ENCODE data around the gene CLEC10A.
"Not testable (repeated sequence)": the region's sequence is repeated elsewhere in the genome, so short reads cannot be mapped to it uniquely, and the experiment has no call there.

CLEC10A gene

DNA sequence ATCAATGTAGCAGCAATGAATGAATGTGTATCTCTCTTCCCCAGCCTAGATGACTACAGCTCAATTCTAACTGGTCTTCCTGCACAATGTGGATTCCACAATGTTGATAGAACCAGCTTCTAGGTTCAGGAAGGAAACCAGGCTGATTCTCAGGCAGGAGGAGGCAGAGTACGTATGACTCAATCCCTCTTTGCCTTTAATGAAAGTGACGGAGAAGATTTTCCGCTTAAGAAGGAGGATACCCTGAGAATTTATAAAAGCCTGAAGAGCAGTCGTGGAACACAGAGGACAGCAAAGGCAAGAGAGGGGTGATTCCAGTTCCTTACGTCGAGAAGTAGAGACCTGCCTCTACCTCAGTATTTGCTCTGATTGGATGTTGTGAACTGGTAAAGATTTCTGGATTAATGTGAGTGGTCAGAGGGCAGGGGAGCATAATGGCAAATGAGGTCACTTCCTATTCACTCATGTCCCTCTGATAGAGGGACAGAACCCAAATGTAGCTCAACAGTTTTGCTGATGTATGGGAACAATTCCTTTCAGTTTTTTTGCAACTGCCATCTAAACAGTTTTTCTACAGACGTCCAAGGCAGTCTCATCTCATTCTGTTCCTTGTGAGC is 21.1 kb downstream of the CLEC10A start:
- TF ChIP-seq, protein P1, sequence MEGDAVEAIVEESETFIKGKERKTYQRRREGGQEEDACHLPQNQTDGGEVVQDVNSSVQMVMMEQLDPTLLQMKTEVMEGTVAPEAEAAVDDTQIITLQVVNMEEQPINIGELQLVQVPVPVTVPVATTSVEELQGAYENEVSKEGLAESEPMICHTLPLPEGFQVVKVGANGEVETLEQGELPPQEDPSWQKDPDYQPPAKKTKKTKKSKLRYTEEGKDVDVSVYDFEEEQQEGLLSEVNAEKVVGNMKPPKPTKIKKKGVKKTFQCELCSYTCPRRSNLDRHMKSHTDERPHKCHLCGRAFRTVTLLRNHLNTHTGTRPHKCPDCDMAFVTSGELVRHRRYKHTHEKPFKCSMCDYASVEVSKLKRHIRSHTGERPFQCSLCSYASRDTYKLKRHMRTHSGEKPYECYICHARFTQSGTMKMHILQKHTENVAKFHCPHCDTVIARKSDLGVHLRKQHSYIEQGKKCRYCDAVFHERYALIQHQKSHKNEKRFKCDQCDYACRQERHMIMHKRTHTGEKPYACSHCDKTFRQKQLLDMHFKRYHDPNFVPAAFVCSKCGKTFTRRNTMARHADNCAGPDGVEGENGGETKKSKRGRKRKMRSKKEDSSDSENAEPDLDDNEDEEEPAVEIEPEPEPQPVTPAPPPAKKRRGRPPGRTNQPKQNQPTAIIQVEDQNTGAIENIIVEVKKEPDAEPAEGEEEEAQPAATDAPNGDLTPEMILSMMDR (IDR thresholded peaks at IDR 0.05; ENCODE audit: low read depth, low read length) = no peak
- DNase-seq (ENCODE audit: low read depth in 2 of 2) = peak; percentile 56 to 81
- no peak overlapping the region for H3K4me3 ChIP-seq (replicated peaks in 1 of 2; ENCODE audit: low read depth in 2 of 2, low read length in 2 of 2)

DNA sequence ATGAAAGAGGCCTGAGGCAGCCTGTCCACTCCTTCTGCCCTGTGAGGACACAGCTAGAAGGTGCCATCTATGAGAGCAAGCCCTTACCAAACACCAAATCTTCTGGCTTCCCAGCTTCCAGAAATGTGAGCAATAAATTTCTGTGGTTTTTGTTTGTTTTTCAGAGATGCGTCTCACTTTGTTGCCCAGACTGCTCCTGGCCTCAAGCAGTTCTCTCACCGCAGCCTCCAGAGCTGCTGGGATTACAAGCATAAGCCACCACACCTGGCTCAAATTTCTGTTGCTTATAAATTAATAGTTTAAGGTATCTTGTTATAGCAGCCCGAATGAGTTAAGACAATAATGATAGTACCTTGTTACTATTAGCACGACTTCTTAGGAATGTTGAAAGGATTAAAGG is 23.7 kb downstream of the CLEC10A start:
- TF ChIP-seq, protein P1 (IDR thresholded peaks at IDR 0.05; ENCODE audit: low read depth, low read length) = no peak
- DNase-seq (ENCODE audit: low read depth in 2 of 2) = peak in 1 of 2 donors; percentile 48
- H3K4me3 ChIP-seq (replicated peaks in 1 of 2; ENCODE audit: low read depth in 2 of 2, low read length in 2 of 2) = no peak overlapping the region

DNA sequence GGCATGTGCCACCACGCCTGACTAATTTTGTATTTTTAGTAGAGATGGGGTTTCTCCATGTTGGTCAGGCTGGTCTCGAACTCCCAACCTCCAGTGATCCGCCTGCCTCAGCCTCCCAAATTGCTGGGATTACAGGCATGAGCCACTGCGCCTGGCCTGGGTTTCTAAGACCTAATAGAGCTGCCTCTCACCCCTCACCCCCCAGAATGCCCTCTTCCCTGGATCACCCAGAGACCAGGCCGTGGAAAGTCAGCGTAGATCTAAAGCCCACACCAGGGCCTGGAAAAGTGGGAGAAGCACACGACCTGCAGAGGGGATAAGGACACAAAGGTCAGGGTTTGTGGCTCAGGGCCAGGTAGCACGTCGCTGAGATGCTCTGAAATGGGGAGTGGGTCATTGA is 29.5 kb downstream of the CLEC10A start:
- H3K4me3 ChIP-seq (replicated peaks in 1 of 2; ENCODE audit: low read depth in 2 of 2, low read length in 2 of 2); DNase-seq (ENCODE audit: low read depth in 2 of 2): not testable (repeated sequence)

DNA sequence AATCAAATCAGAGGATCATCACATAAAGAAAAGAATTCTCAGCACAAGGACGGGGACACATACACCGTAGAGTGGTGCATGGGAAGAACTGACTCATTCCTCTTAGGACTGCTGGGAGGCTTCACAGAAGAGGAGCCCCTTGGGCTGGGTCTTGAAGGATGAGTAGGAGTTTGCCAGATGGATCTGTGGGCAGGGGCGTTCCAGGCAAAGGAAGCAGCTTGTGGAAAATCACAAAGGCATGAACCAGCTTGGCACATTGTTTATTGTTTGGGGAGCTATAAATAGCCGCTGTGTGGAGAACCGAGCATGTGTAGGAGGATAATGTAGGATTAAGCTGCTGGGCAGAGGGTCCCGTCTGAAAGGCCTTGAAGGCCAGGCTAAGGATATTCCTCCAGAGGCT is 31.1 kb downstream of the CLEC10A start:
- no peak overlapping the region for H3K4me3 ChIP-seq (replicated peaks in 1 of 2; ENCODE audit: low read depth in 2 of 2, low read length in 2 of 2)
- TF ChIP-seq, protein P1 (IDR thresholded peaks at IDR 0.05; ENCODE audit: low read depth, low read length) = no peak
- peak in 1 of 2 donors; percentile 22 for DNase-seq (ENCODE audit: low read depth in 2 of 2)

DNA sequence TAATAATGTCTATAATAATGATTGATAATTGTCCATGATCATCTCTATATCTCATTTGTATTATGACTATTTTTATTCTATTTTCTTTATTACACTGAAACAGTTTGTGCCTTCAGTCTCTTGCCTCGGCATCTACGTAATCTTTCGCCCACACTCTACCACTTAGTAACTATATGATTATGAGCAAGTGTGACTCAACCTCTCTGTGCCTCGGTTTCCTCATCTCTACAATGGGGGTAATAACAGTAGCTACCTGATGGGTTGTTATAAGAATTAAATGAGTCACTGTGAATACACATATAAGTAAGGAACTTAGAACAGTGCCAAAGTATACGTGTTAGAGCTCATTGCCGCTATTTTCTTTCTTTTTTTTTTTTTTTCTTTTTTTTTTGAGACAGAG is 32.5 kb downstream of the CLEC10A start:
- TF ChIP-seq, protein P1 (IDR thresholded peaks at IDR 0.05; ENCODE audit: low read depth, low read length) = no peak
- no peak overlapping the region for H3K4me3 ChIP-seq (replicated peaks in 1 of 2; ENCODE audit: low read depth in 2 of 2, low read length in 2 of 2)
- DNase-seq (ENCODE audit: low read depth in 2 of 2) = peak in 1 of 2 donors; percentile 24

DNA sequence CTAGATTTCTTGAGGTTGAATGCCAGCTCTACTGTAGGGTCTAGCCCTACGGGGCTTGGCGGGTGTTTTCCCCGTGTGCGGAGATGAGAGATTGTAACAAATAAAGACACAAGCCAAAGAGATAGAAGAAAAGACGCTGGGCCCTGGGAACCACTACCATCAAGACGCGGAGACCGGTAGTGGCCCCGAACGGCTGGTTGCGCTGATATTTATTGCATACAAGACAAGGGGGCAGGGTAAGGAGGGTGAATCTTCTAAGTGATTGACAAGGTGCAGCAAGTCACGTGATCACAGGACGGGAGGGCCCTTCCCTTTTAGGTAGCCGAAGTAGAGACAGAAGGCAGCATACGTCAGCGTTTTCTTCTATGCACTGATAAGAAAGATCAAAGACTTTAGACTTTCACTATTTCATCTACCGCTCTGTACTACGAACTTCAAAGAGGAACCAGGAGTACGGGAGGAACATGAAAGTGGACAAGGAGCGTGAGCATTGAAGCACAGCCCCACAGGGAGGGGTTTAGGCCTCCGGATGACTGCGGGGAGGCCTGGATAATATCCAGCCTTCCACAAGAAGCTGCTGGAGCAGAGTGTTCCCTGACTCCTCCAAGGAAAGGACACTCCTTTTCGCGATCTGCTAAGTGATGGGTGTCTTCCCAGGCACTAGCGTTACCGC is 33.2 kb downstream of the CLEC10A start:
- DNase-seq (ENCODE audit: low read depth in 2 of 2) = peak in 1 of 2 donors; percentile 17
- not testable (repeated sequence) for H3K4me3 ChIP-seq (replicated peaks in 1 of 2; ENCODE audit: low read depth in 2 of 2, low read length in 2 of 2)

DNA sequence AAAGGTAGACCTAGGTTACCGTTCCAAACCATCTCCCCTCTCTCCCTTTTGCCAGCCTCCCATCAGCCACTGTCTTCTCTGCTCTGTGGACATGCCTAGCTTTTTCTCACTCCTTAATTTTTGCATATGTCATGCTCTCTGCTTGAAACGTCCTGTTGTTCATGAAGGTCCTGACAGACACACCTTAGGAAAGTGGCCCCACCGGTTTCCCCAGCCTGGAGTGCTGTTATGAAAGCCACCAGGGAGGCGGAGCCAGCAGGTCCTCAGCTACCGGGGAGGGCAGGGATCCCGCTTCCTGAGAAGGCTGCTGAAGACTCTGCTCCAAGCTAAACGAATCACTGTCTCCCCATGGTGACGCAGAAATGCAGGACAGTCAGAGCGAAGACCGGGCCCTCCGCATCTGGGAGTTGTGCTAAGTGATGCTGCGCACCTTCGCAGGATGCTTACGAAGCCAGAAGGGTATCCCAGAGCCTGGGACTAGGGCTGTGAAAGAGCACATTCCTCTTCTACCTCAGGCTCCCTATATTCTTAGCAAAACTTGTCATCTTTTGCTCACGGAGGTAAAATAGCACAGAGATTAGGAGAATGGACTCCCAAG is 33.8 kb downstream of the CLEC10A start:
- no peak overlapping the region for H3K4me3 ChIP-seq (replicated peaks in 1 of 2; ENCODE audit: low read depth in 2 of 2, low read length in 2 of 2)
- DNase-seq (ENCODE audit: low read depth in 2 of 2) = no peak
- TF ChIP-seq, protein P1 (IDR thresholded peaks at IDR 0.05; ENCODE audit: low read depth, low read length) = no peak

Data from cardiac fibroblast (primary cell).